Measurements from ENCODE around the gene OPALIN.

- TF ChIP-seq CTCF (conservative IDR thresholded peaks at IDR 0.05; ENCODE audit: low read length) (peak; percentile 95), EZH2phosphoT487 (IDR thresholded peaks at IDR 0.05; ENCODE audit: borderline replicate concordance) (no peak)
These were observed 18.6 kb downstream of the OPALIN start for GRCh38 chr10:96339956-96340904.
